Skeletal muscle satellite cell (primary cell): ENCODE results near the gene KXD1.
A peak's percentile ranks its signal among the peaks of the same experiment; 100 is the strongest.

Experiments
- H3K27me3 ChIP-seq: 2 replicates; pipeline ENCODE4 v1.7.0; 2013; ENCODE audit warnings: low read length; ENCODE audit not compliant: control insufficient read depth, insufficient read depth
- H3K36me3 ChIP-seq: 2 replicates; pipeline ENCODE4 v1.7.0; 2013; ENCODE audit warnings: mild to moderate bottlenecking, control low read depth, low read length; ENCODE audit not compliant: insufficient read depth
- H3K4me1 ChIP-seq: 2 replicates; pipeline ENCODE4 v1.7.0; 2013; ENCODE audit warnings: low read length; ENCODE audit not compliant: control insufficient read depth, insufficient read depth
- H3K4me2 ChIP-seq: 2 replicates; pipeline ENCODE4 v1.7.0; 2013; ENCODE audit warnings: mild to moderate bottlenecking, low read length
- H3K4me3 ChIP-seq: 2 replicates; pipeline ENCODE4 v1.7.0; 2013; ENCODE audit warnings: low read length
- H3K9ac ChIP-seq: 2 replicates; pipeline ENCODE4 v1.7.0; 2013; ENCODE audit warnings: mild to moderate bottlenecking, low read depth, low read length, moderate library complexity
- H3K9me3 ChIP-seq: replicated peaks from 2 replicates; pipeline ENCODE4 v1.7.0; 2013; ENCODE audit warnings: mild to moderate bottlenecking, control low read depth, low read length

KXD1 gene

GRCh38 chr19:18612051-18612771 is 54.5 kb downstream of the KXD1 start:
- Histone ChIP-seq H3K9ac (no peak overlapping the region), H3K4me3 (peak overlapping the region; percentile 68), H3K4me1 (peaks cover 15% of the 10 kb centered on the region), H3K9me3 (no peaks in the 10 kb centered on the region), H3K27me3 (peaks cover 72% of the 10 kb centered on the region), H3K36me3 (no peaks in the 10 kb centered on the region), H3K4me2 (peak overlapping the region; percentile 85)

- no peak within 1 kb of the TSS for H3K9ac ChIP-seq
- no peaks in the 10 kb centered on the region for H3K36me3 ChIP-seq
- H3K4me1 ChIP-seq: peaks cover 11% of the 10 kb centered on the region
- H3K4me3 ChIP-seq: peak within 1 kb of the TSS; percentile 68
- peaks cover 64% of the 10 kb centered on the region for H3K27me3 ChIP-seq
- H3K4me2 ChIP-seq: peak within 1 kb of the TSS; percentile 85
- H3K9me3 ChIP-seq: no peaks in the 10 kb centered on the region
These were observed 55.3 kb downstream of the KXD1 start, which contains the start of gene TMEM59L for GRCh38 chr19:18612772-18613588. Gene TMEM59L (plus strand): TSS chr19:18612870. CDS start chr19:18612959, 89 bp downstream.

DNA sequence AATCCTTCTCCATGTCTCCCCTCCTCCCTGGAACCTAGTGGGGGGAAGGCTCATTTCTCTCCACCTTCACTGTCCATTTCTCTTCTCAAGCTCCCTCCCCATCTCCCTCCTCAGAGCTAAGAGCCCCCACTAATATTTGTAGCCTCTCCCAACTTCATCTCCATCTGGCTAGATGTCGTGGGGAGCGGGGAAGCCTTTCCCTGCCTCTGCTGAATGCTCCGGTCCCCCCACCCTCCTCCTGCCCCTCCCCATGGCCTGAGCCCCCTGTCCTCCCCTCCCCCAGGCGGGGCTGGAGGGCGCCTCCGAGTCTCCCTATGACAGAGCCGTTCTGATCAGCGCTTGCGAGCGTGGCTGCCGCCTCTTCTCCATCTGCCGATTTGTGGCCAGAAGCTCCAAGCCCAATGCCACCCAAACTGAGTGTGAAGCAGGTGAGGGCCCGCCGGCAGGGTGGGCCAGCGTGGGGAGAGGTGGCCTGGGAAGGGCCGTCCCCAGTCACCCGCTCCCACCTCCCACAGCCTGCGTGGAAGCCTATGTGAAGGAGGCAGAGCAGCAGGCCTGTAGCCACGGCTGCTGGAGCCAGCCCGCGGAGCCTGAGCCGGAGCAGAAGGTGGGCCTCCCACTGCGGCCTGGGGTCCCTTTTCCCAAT is 56.0 kb downstream of the KXD1 start:
- Histone ChIP-seq H3K9ac (no peak overlapping the region), H3K27me3 (peaks cover 57% of the 10 kb centered on the region)

GRCh38 chr19:18616023-18616422 is 58.4 kb downstream of the KXD1 start:
- no peak overlapping the region for H3K9ac ChIP-seq
- H3K27me3 ChIP-seq: peaks cover 38% of the 10 kb centered on the region
- no peaks in the 10 kb centered on the region for H3K36me3 ChIP-seq
- no peak overlapping the region for H3K4me2 ChIP-seq
- no peaks in the 10 kb centered on the region for H3K9me3 ChIP-seq
- H3K4me1 ChIP-seq: peaks cover 11% of the 10 kb centered on the region
- no peak overlapping the region for H3K4me3 ChIP-seq

More for the DNA sequence above, 56.0 kb downstream of the KXD1 start:
- H3K9me3 ChIP-seq: no peaks in the 10 kb centered on the region
- peaks cover 11% of the 10 kb centered on the region for H3K4me1 ChIP-seq
- H3K36me3 ChIP-seq: no peaks in the 10 kb centered on the region
- no peak overlapping the region for H3K4me2 ChIP-seq
- no peak overlapping the region for H3K4me3 ChIP-seq

GRCh38 chr19:18617562-18617961 is 59.9 kb downstream of the KXD1 start:
- Histone ChIP-seq H3K9me3 (no peaks in the 10 kb centered on the region), H3K9ac (no peak overlapping the region), H3K36me3 (no peaks in the 10 kb centered on the region), H3K27me3 (peaks cover 24% of the 10 kb centered on the region), H3K4me1 (peaks cover under 1% of the 10 kb centered on the region), H3K4me3 (no peak overlapping the region), H3K4me2 (no peak overlapping the region)

GRCh38 chr19:18618236-18618635 is 60.6 kb downstream of the KXD1 start:
- Histone ChIP-seq H3K36me3 (no peaks in the 10 kb centered on the region), H3K27me3 (peaks cover 18% of the 10 kb centered on the region), H3K9ac (no peak overlapping the region), H3K4me3 (no peak overlapping the region), H3K4me1 (no peaks in the 10 kb centered on the region), H3K9me3 (no peaks in the 10 kb centered on the region), H3K4me2 (no peak overlapping the region)
